NCI-H69 (cell line): ENCODE data around the gene SENP7.
"Not testable (repeated sequence)": the region's sequence is repeated elsewhere in the genome, so short reads cannot be mapped to it uniquely, and the experiment has no call there.

Experiments
- DNase-seq: peaks from one replicate; lab custom pipeline; 2025; lab: John Stamatoyannopoulos, UW

SENP7 gene

DNA sequence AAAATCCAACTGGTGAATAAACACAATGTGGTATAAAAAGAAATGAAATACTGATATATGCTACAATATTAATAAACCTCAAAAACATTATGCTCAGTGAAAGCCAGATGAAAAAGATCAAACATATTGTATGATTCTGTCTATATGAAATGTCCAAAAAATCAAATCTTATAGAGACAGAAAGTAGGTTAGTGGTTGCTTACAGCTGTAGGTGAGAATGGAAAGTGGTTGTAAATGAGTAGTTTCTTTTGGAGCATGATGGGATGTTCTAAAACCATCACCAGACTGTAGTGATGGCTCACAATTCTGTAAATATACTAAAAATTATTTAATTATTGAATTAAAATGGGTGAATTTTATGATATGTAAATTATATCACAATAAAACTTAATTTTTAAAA is 58.4 kb downstream of the SENP7 start:
- DNase-seq: no peak

DNA sequence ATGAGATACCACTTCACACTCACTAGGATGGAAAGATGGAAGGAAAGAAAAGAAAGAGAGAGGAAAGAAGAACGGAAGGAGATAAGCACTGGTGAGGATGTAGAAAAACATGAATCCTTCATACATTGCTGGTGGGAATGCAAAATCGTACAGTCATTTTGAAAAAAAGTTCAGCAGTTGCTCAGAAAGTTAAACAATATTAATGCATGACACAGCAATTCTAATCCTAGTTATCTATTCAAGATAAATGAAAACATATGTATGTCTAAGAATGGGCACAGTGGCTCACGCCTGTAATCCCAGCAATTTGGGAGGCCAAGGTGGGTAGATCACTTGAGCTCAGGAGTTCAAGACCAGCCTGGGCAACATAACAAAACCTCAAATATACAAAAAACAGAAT is 59.1 kb downstream of the SENP7 start:
- no peak for DNase-seq

- not testable (repeated sequence) for DNase-seq
Measured at GRCh38 chr3:101438641-101439040, 74.4 kb downstream of the SENP7 start.

- no peak for DNase-seq
Measured at GRCh38 chr3:101433652-101434051, 79.4 kb downstream of the SENP7 start.

GRCh38 chr3:101423984-101424888 is 88.8 kb downstream of the SENP7 start:
- DNase-seq: no peak

DNA sequence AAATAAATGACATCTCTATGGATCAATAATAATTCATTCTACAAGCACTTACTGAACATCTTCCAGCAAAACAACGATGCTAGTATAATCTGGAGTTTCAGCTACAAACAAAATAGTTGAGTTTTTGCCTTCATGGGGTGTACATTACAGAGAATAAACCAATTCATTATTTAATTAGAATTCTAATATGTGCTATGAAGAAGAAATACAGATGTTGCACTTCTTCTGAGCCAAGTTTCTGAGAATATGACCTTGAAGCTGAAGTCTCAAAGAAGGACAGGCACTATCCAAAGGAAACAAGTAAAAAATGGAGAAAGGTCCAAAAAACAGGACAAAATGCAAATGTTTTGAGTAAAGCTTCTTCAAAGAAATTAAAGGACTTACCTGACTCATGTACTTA is 94.2 kb downstream of the SENP7 start:
- no peak for DNase-seq

DNA sequence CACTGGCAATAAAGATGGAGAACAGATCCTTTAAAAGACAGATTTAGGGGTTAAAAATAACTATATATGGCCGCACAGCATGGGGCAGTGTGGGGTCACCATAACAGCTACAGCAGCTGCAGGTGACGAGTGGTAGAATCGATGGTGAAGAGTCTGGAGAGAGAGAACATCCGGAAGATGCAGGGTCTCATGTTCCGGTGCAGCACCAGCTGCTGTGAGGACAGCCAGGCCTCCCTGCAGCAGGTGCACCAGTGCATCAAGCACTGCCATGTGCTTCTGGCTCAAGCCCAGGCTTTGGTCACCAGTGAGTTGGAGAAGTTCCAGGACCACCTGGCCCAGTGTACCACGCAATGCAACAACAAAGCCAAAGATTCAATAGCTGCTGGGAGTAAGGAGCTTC is 98.9 kb downstream of the SENP7 start:
- DNase-seq: peak; percentile 44

DNA sequence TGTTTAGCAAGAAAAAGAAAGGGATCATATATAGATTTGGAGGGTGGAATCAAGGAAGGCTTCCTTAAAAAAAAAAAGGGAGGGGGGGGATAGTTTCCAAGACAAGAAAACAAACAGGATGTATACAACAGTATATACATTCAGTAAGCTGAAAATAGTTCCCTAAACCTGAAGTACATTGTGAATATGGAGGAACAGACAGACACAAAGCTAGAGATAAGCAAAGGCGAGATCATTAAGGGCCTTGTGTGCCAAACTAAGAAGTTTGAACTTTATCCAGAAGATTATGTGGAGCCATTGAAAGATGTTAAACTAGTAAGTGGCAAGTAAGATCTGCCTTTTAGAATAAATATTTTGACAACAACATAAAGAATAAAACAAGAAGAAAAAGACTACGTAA is 99.4 kb downstream of the SENP7 start:
- no peak for DNase-seq

- DNase-seq: no peak
Measured at GRCh38 chr3:101391413-101391950, 121.5 kb downstream of the SENP7 start.

GRCh38 chr3:101388706-101389105 is 124.3 kb downstream of the SENP7 start:
- no peak for DNase-seq

DNA sequence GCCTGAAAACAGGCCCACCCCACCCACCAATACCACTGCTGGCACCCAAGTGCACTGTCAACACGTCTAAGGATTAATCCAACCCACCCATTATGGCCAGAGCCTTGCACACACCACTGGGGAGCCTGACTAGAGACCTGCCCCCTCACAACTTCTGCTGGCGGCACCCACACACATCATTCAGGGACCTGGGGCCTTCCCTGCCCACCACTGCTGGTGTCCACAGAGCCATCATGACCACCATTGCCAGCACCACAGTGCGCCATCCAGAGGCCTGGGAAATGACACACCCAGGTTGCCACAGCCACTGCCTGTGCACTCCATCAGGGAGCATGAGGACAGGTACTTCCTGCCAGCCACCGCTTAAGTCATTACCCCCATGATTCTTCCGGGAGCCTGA is 125.7 kb downstream of the SENP7 start:
- no peak for DNase-seq

- no peak for DNase-seq
Measured at GRCh38 chr3:101384426-101384825, 128.6 kb downstream of the SENP7 start.

- no peak for DNase-seq
Measured at GRCh38 chr3:101383656-101384055, 129.4 kb downstream of the SENP7 start.

DNA sequence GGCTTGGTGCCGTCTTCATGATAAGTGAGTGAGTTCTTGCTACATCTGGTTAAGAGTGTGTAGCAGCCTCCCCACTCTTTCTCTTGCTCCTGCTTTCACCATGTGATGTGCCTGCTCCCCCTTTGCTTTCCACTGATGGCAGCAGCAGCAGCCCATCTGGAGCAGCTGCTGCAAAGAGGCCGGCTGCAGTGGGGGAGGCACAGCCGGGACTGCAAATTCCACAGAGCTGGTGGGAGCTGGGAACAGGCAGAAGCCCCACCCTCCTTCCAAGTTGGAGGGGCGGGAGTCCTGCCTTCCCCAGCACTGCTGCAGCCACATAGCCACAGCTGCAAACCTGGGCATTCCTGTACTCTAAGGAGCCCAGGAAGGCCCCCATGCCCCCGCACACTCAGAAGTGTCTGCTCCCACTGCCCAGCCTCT is 129.8 kb downstream of the SENP7 start:
- no peak for DNase-seq

DNA sequence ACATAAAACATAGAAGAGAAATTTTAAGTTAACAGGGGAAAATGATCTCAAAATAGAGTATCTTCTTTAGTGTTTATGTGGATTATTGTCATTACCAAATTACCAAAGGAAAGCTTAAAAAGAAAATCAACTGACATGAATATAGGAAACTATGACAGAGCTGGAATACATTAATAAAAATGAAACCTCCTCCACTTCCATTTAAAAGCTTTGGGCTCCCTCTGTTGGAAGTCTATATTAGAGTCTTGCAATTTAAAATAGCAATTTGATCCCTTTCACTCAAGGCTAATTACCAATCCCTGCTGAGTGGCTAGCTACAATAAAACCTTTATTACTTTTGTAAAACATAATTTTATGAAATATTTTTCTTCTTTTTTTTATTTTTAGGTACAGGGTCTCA is 131.2 kb downstream of the SENP7 start:
- DNase-seq: peak; percentile 60

DNA sequence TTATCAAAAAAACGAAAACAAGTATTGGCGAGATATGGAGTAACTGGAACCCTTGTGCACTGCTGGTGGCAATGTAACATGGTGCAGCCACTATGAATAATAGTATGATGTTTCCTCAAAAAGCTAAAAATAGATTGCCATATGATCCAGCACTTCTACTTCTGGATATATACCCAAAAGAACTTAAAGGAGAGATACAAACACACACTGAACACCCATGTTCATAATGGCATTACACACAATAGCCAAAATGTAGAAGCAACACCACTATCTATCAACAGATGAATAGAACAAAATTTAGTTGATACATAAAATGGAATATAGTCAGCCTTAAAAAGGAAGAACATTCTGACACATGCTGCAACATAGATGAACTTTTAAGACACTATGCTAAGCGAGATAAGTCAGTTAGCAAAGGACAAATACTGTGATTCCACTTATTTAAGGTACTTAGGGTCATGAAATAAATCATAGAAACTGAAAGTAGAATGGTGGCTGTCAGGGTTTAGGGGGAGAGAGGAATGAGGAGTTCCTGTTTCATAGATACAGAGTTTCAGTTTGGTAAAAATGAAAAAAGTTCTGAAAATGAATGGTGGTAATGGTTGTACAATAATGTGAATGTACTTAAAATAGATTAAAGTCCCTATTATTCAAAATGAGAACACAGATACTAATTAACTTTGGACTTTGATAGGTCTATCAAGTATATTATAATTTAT is 133.2 kb downstream of the SENP7 start:
- DNase-seq: no peak

GRCh38 chr3:101377796-101378195 is 135.2 kb downstream of the SENP7 start:
- DNase-seq: no peak

- no peak for DNase-seq
Measured at GRCh38 chr3:101377209-101377608, 135.8 kb downstream of the SENP7 start.

GRCh38 chr3:101375586-101375985 is 137.4 kb downstream of the SENP7 start:
- DNase-seq: no peak

- peak; percentile 2 for DNase-seq
Measured at GRCh38 chr3:101362406-101362805, 150.6 kb downstream of the SENP7 start.

GRCh38 chr3:101351829-101352228 is 161.2 kb downstream of the SENP7 start:
- DNase-seq: no peak

GRCh38 chr3:101340591-101340990 is 172.4 kb downstream of the SENP7 start:
- DNase-seq: no peak

- DNase-seq: no peak
Measured at GRCh38 chr3:101333883-101334282, 179.1 kb downstream of the SENP7 start.
